ENCODE data around the gene NCK2.

Gene NCK2

GRCh38 chr2:105886687-105887086 lies 142.0 kb downstream of the NCK2 start:
- H3K36me3 ChIP-seq = peaks cover 90% of the 10 kb centered on the region
- peaks cover 20% of the 10 kb centered on the region for H3K4me1 ChIP-seq
- H4K20me1 ChIP-seq = peaks cover 99% of the 10 kb centered on the region
- H3K4me2 ChIP-seq = no peak overlapping the region
- H3K4me3 ChIP-seq = no peak overlapping the region
- no peak for TF ChIP-seq Cebpa-rat (IDR thresholded peaks at IDR 0.05)
- H3K27me3 ChIP-seq = no peaks in the 10 kb centered on the region
- H3K9ac ChIP-seq = no peak overlapping the region
- H3K9me3 ChIP-seq = peaks cover 48% of the 10 kb centered on the region
- H3K27ac ChIP-seq = no peak overlapping the region

- Histone ChIP-seq H3K9me3 (peaks cover 46% of the 10 kb centered on the region), H3K4me1 (peaks cover 20% of the 10 kb centered on the region), H3K27ac (no peak overlapping the region), H3K4me2 (no peak overlapping the region), H3K27me3 (no peaks in the 10 kb centered on the region), H3K36me3 (peaks cover 85% of the 10 kb centered on the region), H3K9ac (no peak overlapping the region), H4K20me1 (peaks cover 93% of the 10 kb centered on the region), H3K4me3 (no peak overlapping the region)
- no peak for TF ChIP-seq Cebpa-rat (IDR thresholded peaks at IDR 0.05)
These were observed 142.5 kb downstream of the NCK2 start for GRCh38 chr2:105887256-105887655.

- Histone ChIP-seq H3K4me2 (no peak overlapping the region), H4K20me1 (peaks cover 93% of the 10 kb centered on the region), H3K27ac (no peak overlapping the region), H3K4me3 (no peak overlapping the region), H3K27me3 (no peaks in the 10 kb centered on the region), H3K9ac (no peak overlapping the region), H3K4me1 (peaks cover 20% of the 10 kb centered on the region), H3K9me3 (peaks cover 46% of the 10 kb centered on the region), H3K36me3 (peaks cover 85% of the 10 kb centered on the region)
- TF ChIP-seq Cebpa-rat (IDR thresholded peaks at IDR 0.05) = no peak
These were observed 143.9 kb downstream of the NCK2 start for GRCh38 chr2:105888625-105889024.

GRCh38 chr2:105889046-105889445 lies 144.3 kb downstream of the NCK2 start:
- H3K4me1 ChIP-seq = peaks cover 17% of the 10 kb centered on the region
- H4K20me1 ChIP-seq = peaks cover 89% of the 10 kb centered on the region
- peaks cover 43% of the 10 kb centered on the region for H3K9me3 ChIP-seq
- H3K9ac ChIP-seq = no peak overlapping the region
- H3K36me3 ChIP-seq = peaks cover 85% of the 10 kb centered on the region
- TF ChIP-seq Cebpa-rat (IDR thresholded peaks at IDR 0.05) = no peak
- H3K27me3 ChIP-seq = no peaks in the 10 kb centered on the region
- no peak overlapping the region for H3K4me3 ChIP-seq
- no peak overlapping the region for H3K27ac ChIP-seq
- no peak overlapping the region for H3K4me2 ChIP-seq

GRCh38 chr2:105890111-105890510 lies 145.4 kb downstream of the NCK2 start:
- peaks cover 34% of the 10 kb centered on the region for H3K9me3 ChIP-seq
- TF ChIP-seq Cebpa-rat (IDR thresholded peaks at IDR 0.05) = no peak
- H3K4me3 ChIP-seq = no peak overlapping the region
- H3K9ac ChIP-seq = no peak overlapping the region
- H4K20me1 ChIP-seq = peaks cover 78% of the 10 kb centered on the region
- H3K27me3 ChIP-seq = no peaks in the 10 kb centered on the region
- no peak overlapping the region for H3K4me2 ChIP-seq
- peaks cover 86% of the 10 kb centered on the region for H3K36me3 ChIP-seq
- H3K4me1 ChIP-seq = peaks cover 8% of the 10 kb centered on the region
- H3K27ac ChIP-seq = no peak overlapping the region

GRCh38 chr2:105890856-105891255 lies 146.1 kb downstream of the NCK2 start:
- TF ChIP-seq Cebpa-rat (IDR thresholded peaks at IDR 0.05) = no peak
- Histone ChIP-seq H3K4me1 (peaks cover 9% of the 10 kb centered on the region), H3K27ac (no peak overlapping the region), H3K9ac (no peak overlapping the region), H3K4me2 (no peak overlapping the region), H3K4me3 (no peak overlapping the region), H3K27me3 (no peaks in the 10 kb centered on the region), H3K9me3 (peaks cover 34% of the 10 kb centered on the region), H3K36me3 (peaks cover 89% of the 10 kb centered on the region), H4K20me1 (peaks cover 71% of the 10 kb centered on the region)

- Histone ChIP-seq H3K27ac (no peak overlapping the region), H3K27me3 (no peaks in the 10 kb centered on the region), H4K20me1 (peaks cover 46% of the 10 kb centered on the region), H3K4me3 (no peak overlapping the region), H3K9ac (no peak overlapping the region), H3K4me1 (peaks cover 14% of the 10 kb centered on the region), H3K9me3 (peaks cover 35% of the 10 kb centered on the region), H3K4me2 (no peak overlapping the region), H3K36me3 (peaks cover 89% of the 10 kb centered on the region)
- TF ChIP-seq Cebpa-rat (IDR thresholded peaks at IDR 0.05) = no peak
These were observed 148.6 kb downstream of the NCK2 start for GRCh38 chr2:105893011-105893995.

- Histone ChIP-seq H3K27me3 (no peaks in the 10 kb centered on the region), H3K9ac (no peak overlapping the region), H4K20me1 (peaks cover 35% of the 10 kb centered on the region), H3K27ac (no peak overlapping the region), H3K9me3 (peaks cover 36% of the 10 kb centered on the region), H3K4me3 (no peak overlapping the region), H3K4me1 (peaks cover 14% of the 10 kb centered on the region), H3K36me3 (peaks cover 77% of the 10 kb centered on the region), H3K4me2 (no peak overlapping the region)
- no peak for TF ChIP-seq Cebpa-rat (IDR thresholded peaks at IDR 0.05)
These were observed 149.7 kb downstream of the NCK2 start for GRCh38 chr2:105894327-105894944.

GRCh38 chr2:105895990-105896764 lies 151.5 kb downstream of the NCK2 start:
- Histone ChIP-seq H3K36me3 (peaks cover 61% of the 10 kb centered on the region), H4K20me1 (peaks cover 18% of the 10 kb centered on the region)

More at GRCh38 chr2:105895990-105896764, 151.5 kb downstream of the NCK2 start:
- peaks cover 52% of the 10 kb centered on the region for H3K9me3 ChIP-seq
- H3K4me3 ChIP-seq = no peak overlapping the region
- TF ChIP-seq Cebpa-rat (IDR thresholded peaks at IDR 0.05) = no peak
- H3K27ac ChIP-seq = no peak overlapping the region
- H3K9ac ChIP-seq = no peak overlapping the region
- H3K4me2 ChIP-seq = no peak overlapping the region
- H3K27me3 ChIP-seq = no peaks in the 10 kb centered on the region
- H3K4me1 ChIP-seq = peaks cover 14% of the 10 kb centered on the region

Measured in BLaER1 (cell line).